HPDE6-E6E7 (cell line): ENCODE measurements around the gene ORC5.
A peak's percentile ranks its signal among the peaks of the same experiment; 100 is the strongest.

ENCODE experiments used
- DNase-seq: peaks from one replicate; pipeline ENCODE4 v3.0.0; 2011; ENCODE audit warnings: missing footprints; ENCODE audit errors: extremely low spot score

Gene ORC5

GRCh38 chr7:104127204-104127603, 80.6 kb downstream of the ORC5 start:
- DNase-seq, result no peak

DNA sequence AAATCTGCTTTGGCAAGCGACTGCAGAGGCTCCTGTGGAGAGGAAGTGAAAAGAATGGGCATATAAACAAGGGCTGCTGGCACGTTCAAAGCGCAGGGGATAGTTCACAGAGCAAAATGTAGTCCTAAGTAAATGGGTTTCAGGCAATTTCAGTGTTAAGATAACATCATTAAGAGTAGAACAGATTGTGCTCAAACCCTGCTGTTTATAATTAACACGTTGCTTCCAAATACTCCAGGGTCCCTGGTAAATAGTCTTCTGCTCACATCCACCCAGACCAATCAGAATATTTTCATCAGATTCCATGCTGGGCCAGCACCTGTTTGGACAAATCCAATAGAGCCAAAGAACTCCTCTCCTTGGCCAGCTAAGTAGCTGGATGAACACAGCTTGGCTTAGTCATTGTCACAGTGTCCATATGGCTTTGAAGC, 81.4 kb downstream of the ORC5 start:
- DNase-seq, result no peak

- no peak for DNase-seq
Observed at GRCh38 chr7:104124893-104125477, 82.8 kb downstream of the ORC5 start.

- DNase-seq, result no peak
Observed at GRCh38 chr7:104124469-104124868, 83.3 kb downstream of the ORC5 start.

DNA sequence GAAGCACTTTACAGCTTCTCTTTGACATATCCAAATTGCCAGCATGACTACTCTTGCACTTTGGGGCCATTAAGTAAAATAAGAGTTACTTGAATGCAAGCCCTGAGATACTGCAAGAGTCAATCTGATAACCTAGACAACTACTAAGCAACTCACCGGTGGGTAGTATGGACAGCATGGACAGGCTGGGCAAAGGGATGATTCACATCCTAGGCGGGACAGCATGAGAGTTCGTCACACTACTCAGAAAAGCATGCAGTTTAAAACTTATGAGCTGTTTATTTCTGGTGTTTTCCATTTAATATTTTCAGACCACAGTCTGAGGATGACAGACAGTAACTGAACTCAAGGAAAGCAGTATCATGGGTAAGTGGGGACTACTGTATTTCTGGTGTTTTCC, 84.0 kb downstream of the ORC5 start:
- no peak for DNase-seq

DNA sequence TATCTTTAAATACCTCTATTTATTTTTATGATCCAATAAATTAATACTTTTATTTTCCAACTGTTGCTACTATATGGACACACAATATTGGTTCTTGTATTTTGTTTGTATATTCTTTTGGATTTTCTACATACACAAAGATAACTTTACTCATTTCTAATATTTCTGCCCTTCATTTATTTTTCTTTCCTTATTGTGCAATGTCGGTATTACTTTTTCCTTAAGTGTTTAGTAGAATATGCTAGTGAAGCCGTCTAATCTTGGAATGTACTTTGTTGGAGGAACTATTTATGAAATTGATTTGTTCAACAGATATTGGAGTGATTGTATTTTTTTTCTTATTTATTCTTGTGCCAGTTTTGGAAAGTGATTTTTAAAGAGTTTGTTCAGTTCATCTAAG, 94.0 kb downstream of the ORC5 start:
- no peak for DNase-seq

GRCh38 chr7:104112623-104113022, 95.2 kb downstream of the ORC5 start:
- DNase-seq, result no peak

- no peak for DNase-seq
Observed at GRCh38 chr7:104111271-104111670, 96.5 kb downstream of the ORC5 start.

DNA sequence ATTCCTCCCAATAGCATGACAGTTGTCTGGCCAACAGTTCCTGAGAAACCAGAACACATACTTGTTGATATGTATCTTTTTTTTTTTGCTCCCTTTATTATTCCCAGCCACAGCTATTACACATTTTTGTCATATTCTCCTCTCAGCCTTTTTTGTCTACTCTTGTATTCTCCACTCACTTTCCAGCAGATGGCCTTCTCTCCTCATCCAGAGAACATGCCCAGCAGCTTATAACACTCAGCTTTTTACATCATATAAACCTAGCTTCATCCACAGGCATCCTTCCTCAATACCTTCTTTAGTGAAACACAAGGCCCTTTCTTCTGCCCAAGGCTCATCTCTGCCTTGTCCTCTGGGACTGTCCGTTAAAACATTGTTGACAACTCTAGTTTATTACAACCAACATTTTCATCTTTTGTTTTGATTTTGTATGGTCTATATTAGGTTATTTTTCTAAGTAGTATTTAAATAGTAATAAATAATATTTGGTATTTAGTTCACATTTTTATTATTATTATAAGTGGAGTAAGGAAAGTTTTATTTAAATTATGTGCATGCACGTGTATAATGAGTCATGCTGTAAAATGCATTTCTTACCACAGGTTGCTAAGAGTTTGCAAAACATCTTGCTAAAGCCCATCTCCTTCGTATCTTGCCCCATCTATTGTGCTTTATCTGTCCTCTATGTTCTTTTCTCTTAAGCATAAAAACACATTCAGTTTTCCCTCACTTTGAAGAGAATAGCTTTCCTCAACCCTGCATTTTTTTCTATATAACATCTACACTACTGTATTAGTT, 101.5 kb downstream of the ORC5 start:
- peak; percentile 9 for DNase-seq

DNA sequence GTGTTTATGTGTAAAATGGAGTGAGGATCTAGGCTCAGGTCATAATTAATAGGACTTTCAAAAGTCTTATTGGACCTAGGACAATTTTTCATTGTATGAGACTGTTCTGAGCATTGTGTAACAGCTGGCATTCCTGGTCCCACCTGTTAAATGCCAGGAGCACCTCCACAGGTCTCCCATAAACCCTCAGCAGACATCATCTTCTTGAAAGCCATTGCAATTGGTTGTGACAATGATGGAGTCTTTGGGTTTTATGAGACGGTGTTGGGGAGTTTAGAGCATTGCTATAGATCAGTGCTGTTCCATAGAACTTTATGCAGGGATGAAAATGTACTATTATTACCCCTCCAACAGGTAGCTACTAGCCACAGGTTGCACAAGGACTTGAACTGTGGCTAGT, 108.9 kb downstream of the ORC5 start:
- no peak for DNase-seq

DNA sequence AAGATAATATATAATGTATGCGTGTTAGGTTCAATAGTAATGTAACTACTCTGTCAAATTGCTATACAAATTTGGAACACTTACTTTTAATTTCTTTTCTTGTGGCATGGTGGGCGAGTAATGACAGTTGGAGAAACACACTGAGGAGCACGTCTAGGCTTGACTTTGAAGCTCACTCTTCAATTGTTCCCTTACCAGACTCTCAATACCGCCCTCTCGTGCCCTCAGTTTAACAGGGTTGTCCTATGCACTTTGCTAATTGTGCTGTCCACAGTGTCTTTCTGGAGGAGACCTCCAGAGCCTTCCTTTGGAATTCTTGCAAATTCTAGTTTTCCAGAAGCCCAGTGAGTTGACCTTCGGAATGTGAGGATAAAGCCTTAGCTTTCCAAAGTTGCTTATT, 111.1 kb downstream of the ORC5 start:
- DNase-seq, result peak; percentile 22

GRCh38 chr7:104093127-104093526, 114.7 kb downstream of the ORC5 start:
- no peak for DNase-seq

DNA sequence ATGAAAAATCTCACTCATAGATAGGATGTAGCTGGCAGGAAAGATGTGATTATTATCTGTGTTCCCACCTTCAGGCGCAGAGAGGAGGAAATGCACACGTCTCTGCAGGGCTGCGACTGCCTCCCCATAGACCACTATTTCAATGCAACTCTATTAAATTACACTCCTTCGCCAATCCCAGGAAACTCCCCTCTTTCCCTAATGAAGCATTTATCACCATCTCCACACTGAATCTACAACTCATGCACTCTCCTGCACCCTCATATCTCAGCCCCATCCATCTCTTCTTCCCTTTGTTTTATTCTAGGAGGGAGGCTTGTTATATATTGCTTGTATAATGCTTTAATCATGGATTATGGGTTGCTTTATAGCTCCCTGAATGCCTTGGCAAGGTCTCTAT, 116.6 kb downstream of the ORC5 start:
- no peak for DNase-seq

GRCh38 chr7:104089612-104090011, 118.2 kb downstream of the ORC5 start:
- no peak for DNase-seq

GRCh38 chr7:104089061-104089460, 118.8 kb downstream of the ORC5 start:
- DNase-seq, result no peak
